Endodermal cell (in vitro differentiated cells): ENCODE results near the gene SHISAL2A. TPM values are rescaled to one million over a fixed set of nuclear protein-coding genes. Genes with fewer than 3 reads are reported as not detected.
A peak's percentile ranks its signal among the peaks of the same experiment; 100 is the strongest.

Experiments used
- DNase-seq: peaks from one replicate; pipeline ENCODE4 v3.0.0-alpha.2; 2017
- H3K27ac ChIP-seq: 2 replicates; pipeline ENCODE4 v1.5.1; 2013; ENCODE audit warnings: mild to moderate bottlenecking, low read depth, low read length, moderate library complexity
- H3K27me3 ChIP-seq: 2 replicates; pipeline ENCODE4 v1.6.1; 2013; ENCODE audit warnings: mild to moderate bottlenecking, low read length, moderate library complexity; ENCODE audit not compliant: insufficient read depth, control insufficient read depth, poor library complexity, severe bottlenecking
- H3K36me3 ChIP-seq: 2 replicates; pipeline ENCODE4 v1.7.0; 2013; ENCODE audit warnings: mild to moderate bottlenecking, low read length, moderate library complexity; ENCODE audit not compliant: control insufficient read depth, insufficient read depth
- H3K4me1 ChIP-seq: one replicate; pipeline ENCODE4 v1.7.0; 2013; ENCODE audit warnings: low read length; ENCODE audit not compliant: control insufficient read depth, insufficient read depth
- H3K4me3 ChIP-seq: 2 replicates; pipeline ENCODE4 v1.5.1; 2013; ENCODE audit warnings: mild to moderate bottlenecking, low read length, moderate library complexity
- H3K9ac ChIP-seq: 2 replicates; pipeline ENCODE4 v1.6.1; 2013; ENCODE audit warnings: mild to moderate bottlenecking, low read length, moderate library complexity; ENCODE audit not compliant: poor library complexity, severe bottlenecking; ENCODE audit errors: extremely low read depth
- H3K9me3 ChIP-seq: 2 replicates; pipeline ENCODE4 v1.6.1; 2013; ENCODE audit warnings: mild to moderate bottlenecking, low read length, moderate library complexity; ENCODE audit not compliant: control insufficient read depth
- H3K27ac Mint-ChIP-seq: 2 replicates; pipeline ENCODE4 v1.8.0; 2020; ENCODE audit warnings: mixed read lengths
- H3K27me3 Mint-ChIP-seq: 2 replicates; pipeline ENCODE4 v1.8.0; 2021; ENCODE audit warnings: mild to moderate bottlenecking, mixed read lengths; ENCODE audit not compliant: insufficient read depth
- H3K36me3 Mint-ChIP-seq: 2 replicates; pipeline ENCODE4 v1.8.0; 2020; ENCODE audit warnings: low read depth, mixed read lengths
- H3K4me1 Mint-ChIP-seq: 2 replicates; pipeline ENCODE4 v1.8.0; 2020; ENCODE audit warnings: mixed read lengths
- H3K4me3 Mint-ChIP-seq: 2 replicates; pipeline ENCODE4 v1.8.0; 2020; ENCODE audit warnings: mild to moderate bottlenecking, moderate library complexity, mixed read lengths
- H3K9me3 Mint-ChIP-seq: 2 replicates; pipeline ENCODE4 v1.8.0; 2020; ENCODE audit warnings: mild to moderate bottlenecking, mixed read lengths
- WGBS, 2 experiments: methylation state at CpG; one replicate each; pipeline versions ENCODE4 v1.1.5 to v1.1.7; 2013; ENCODE audit warnings: missing lambda C conversion rate in 2 of 2, mixed read lengths in 1 of 2; ENCODE audit not compliant: insufficient coverage in 1 of 2, insufficient read length in 1 of 2; 5-methylcytosine and 5-hydroxymethylcytosine counted together
- total RNA-seq, 2 donors: library from RNA; stranded (reverse); fragmentation: NEBNext Ultra II Directional in 1 of 2; extraction: Animal tissue kit (Norgen Biotek cat#: 25700) in 1 of 2; gene quantifications; 2 replicates in 1 of 2; 3 replicates in 1 of 2; pipeline ENCODE4 v1.2.1, GENCODE V29; 2021
- TF ChIP-seq, protein P1 (sequence below): fragments of 200-600 bp; sonication (generic); conservative IDR thresholded peaks from 2 replicates; pipeline ENCODE4 v1.5.0; 2021; ENCODE audit warnings: antibody characterized with exemption, mild to moderate bottlenecking

The SHISAL2A gene
- total RNA-seq, 2 donors from 2014 or later = 1.5 to 5.3 TPM

GRCh38 chr1:52588535-52588934 is 44.4 kb upstream of the SHISAL2A start:
- H3K4me1 ChIP-seq = no peaks in the 10 kb centered on the region
- H3K27ac ChIP-seq = no peak overlapping the region
- H3K27me3 ChIP-seq = no peaks in the 10 kb centered on the region
- no peak for DNase-seq
- no peaks in the 10 kb centered on the region for H3K36me3 Mint-ChIP-seq
- H3K4me1 Mint-ChIP-seq = peaks cover 1% of the 10 kb centered on the region
- H3K4me3 ChIP-seq = no peak overlapping the region
- no peak overlapping the region for H3K4me3 Mint-ChIP-seq
- WGBS, 2 experiments = 89 to 100% methylated on average over 1 of the region's 1 CpG
- TF ChIP-seq, protein P1, sequence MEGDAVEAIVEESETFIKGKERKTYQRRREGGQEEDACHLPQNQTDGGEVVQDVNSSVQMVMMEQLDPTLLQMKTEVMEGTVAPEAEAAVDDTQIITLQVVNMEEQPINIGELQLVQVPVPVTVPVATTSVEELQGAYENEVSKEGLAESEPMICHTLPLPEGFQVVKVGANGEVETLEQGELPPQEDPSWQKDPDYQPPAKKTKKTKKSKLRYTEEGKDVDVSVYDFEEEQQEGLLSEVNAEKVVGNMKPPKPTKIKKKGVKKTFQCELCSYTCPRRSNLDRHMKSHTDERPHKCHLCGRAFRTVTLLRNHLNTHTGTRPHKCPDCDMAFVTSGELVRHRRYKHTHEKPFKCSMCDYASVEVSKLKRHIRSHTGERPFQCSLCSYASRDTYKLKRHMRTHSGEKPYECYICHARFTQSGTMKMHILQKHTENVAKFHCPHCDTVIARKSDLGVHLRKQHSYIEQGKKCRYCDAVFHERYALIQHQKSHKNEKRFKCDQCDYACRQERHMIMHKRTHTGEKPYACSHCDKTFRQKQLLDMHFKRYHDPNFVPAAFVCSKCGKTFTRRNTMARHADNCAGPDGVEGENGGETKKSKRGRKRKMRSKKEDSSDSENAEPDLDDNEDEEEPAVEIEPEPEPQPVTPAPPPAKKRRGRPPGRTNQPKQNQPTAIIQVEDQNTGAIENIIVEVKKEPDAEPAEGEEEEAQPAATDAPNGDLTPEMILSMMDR = no peak
- no peak overlapping the region for H3K9ac ChIP-seq
- no peaks in the 10 kb centered on the region for H3K36me3 ChIP-seq
- H3K27ac Mint-ChIP-seq = no peak overlapping the region
- no peaks in the 10 kb centered on the region for H3K9me3 ChIP-seq
- no peaks in the 10 kb centered on the region for H3K9me3 Mint-ChIP-seq
- H3K27me3 Mint-ChIP-seq = peaks cover 1% of the 10 kb centered on the region

DNA sequence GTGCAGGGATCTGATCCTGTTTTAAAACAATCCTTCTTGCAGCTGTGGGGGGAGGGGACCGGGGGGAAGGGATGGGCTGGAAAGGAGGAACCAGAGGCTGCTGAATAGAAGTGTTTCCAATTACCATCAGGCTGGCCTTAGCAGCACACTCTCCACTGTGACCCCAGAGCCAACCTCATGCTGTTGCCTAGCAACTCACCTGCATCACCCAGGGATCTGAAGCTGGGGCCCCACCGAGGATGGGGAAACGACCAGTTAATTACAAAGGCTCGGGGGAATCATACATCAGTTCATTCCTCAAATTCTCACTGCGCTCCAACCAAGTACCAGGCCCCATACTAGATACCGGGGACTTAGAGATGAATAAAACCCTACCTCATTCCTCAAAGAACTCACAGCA is 42.7 kb upstream of the SHISAL2A start:
- no peak overlapping the region for H3K27ac Mint-ChIP-seq
- Histone ChIP-seq H3K4me3 (no peak overlapping the region), H3K9ac (no peak overlapping the region), H3K27ac (peak overlapping the region; percentile 67), H3K27me3 (no peaks in the 10 kb centered on the region), H3K4me1 (no peaks in the 10 kb centered on the region), H3K9me3 (no peaks in the 10 kb centered on the region), H3K36me3 (no peaks in the 10 kb centered on the region)
- peaks cover 7% of the 10 kb centered on the region for H3K4me1 Mint-ChIP-seq
- no peaks in the 10 kb centered on the region for H3K9me3 Mint-ChIP-seq
- no peaks in the 10 kb centered on the region for H3K36me3 Mint-ChIP-seq
- TF ChIP-seq, protein P1 = no peak
- no peak for DNase-seq
- WGBS, 2 experiments = 0 to 66% methylated on average over 1 to 6 of the region's 6 CpGs
- H3K4me3 Mint-ChIP-seq = no peak overlapping the region
- H3K27me3 Mint-ChIP-seq = peaks cover 1% of the 10 kb centered on the region

- DNase-seq = no peak
- Mint-ChIP-seq H3K9me3 (no peaks in the 10 kb centered on the region), H3K4me3 (no peak overlapping the region), H3K27ac (no peak overlapping the region), H3K4me1 (peaks cover 6% of the 10 kb centered on the region), H3K27me3 (peaks cover 5% of the 10 kb centered on the region), H3K36me3 (no peaks in the 10 kb centered on the region)
- no peaks in the 10 kb centered on the region for H3K9me3 ChIP-seq
- 90 to 92% methylated on average over 3 to 5 of the region's 5 CpGs for WGBS, 2 experiments
- H3K36me3 ChIP-seq = no peaks in the 10 kb centered on the region
- H3K27ac ChIP-seq = no peak overlapping the region
- no peak overlapping the region for H3K9ac ChIP-seq
- TF ChIP-seq, protein P1 = no peak
- H3K27me3 ChIP-seq = no peaks in the 10 kb centered on the region
- no peak overlapping the region for H3K4me3 ChIP-seq
- no peaks in the 10 kb centered on the region for H3K4me1 ChIP-seq
Measured at GRCh38 chr1:52592637-52593323, 40.2 kb upstream of the SHISAL2A start.
